Gastrocnemius medialis (tissue), 4 donors: ENCODE data around the gene ALDH4A1. TPM values are rescaled to one million over a fixed set of nuclear protein-coding genes. Genes with fewer than 3 reads are reported as not detected.

Experiments used
- ATAC-seq, 2 donors: fragments of 150-250 bp; one replicate each; pipeline ENCODE4 v1.9.1; 2016
- DNase-seq, 2 donors: peaks; one replicate each; pipeline ENCODE4 v3.0.0-alpha.2; 2019
- H3K27ac ChIP-seq, 4 donors: fragments of 200-600 bp; sonication (generic); 1 replicate in 1 of 4; 2 replicates in 3 of 4; pipeline ENCODE4 v1.5.1; 2016 to 2018; ENCODE audit warnings: mild to moderate bottlenecking in 2 of 4, moderate library complexity in 1 of 4
- H3K27me3 ChIP-seq, 3 donors: fragments of 200-600 bp; sonication (generic) in 2 of 3; 1 replicate in 1 of 3; 2 replicates in 2 of 3; pipeline versions ENCODE4 v1.5.1 to v1.6.0; 2016 to 2019; ENCODE audit warnings: mild to moderate bottlenecking in 1 of 3, moderate library complexity in 1 of 3
- H3K36me3 ChIP-seq, 2 donors: fragments of 200-600 bp; sonication (generic) in 1 of 2; one replicate each; pipeline ENCODE4 v1.5.1; 2017 to 2018
- H3K4me1 ChIP-seq, 2 donors: fragments of 200-600 bp; sonication (generic) in 1 of 2; one replicate each; pipeline ENCODE4 v1.5.1; 2016 to 2017; ENCODE audit warnings: mild to moderate bottlenecking in 2 of 2
- H3K4me3 ChIP-seq, 4 donors: fragments of 200-600 bp; sonication (generic) in 3 of 4; 1 replicate in 1 of 4; 2 replicates in 3 of 4; pipeline ENCODE4 v1.5.1; 2016 to 2019; ENCODE audit warnings: mild to moderate bottlenecking in 2 of 4
- H3K9me3 ChIP-seq, 3 donors: fragments of 200-600 bp; sonication (generic) in 2 of 3; 1 replicate in 1 of 3; 2 replicates in 2 of 3; pipeline ENCODE4 v1.5.1; 2016 to 2019
- POLR2A ChIP-seq, 2 donors: fragments of 450-650 bp; IDR thresholded peaks; one replicate each; pipeline ENCODE4 v1.6.1; 2017; ENCODE audit warnings: antibody characterized with exemption in 2 of 2, mild to moderate bottlenecking in 2 of 2, moderate library complexity in 2 of 2
- in situ Hi-C, 4 donors: fragments of 200-750 bp; cut with MboI; loops; one replicate each; pipeline versions ENCODE4 v1.15.0 to v1.8.0; 2017; ENCODE audit warnings: low sequenced_read_pairs in 4 of 4
- intact Hi-C: fragments of 100-400 bp; cut with DNase I; formaldehyde crosslinking; loops from one replicate; pipeline ENCODE4 v1.15.1; 2023; ENCODE audit warnings: low total_unique reads
- total RNA-seq, 4 donors: library from RNA; depleted of rRNA; stranded (reverse); fragments of >200 nt; gene quantifications; one replicate each; pipeline versions ENCODE4 v1.1.0 to v1.2.3, GENCODE V29; 2016
- TF ChIP-seq, protein P1 (sequence below), 5 experiments: fragments of 450-650 bp in 3 of 5; fragments of 200-600 bp in 2 of 5; sonication (generic) in 2 of 5; IDR thresholded peaks in 4 of 5; conservative IDR thresholded peaks in 1 of 5; 1 replicate in 4 of 5; 2 replicates in 1 of 5; pipeline ENCODE4 v1.5.1; 2016 to 2019; ENCODE audit warnings: antibody characterized with exemption in 5 of 5, mild to moderate bottlenecking in 3 of 5, moderate library complexity in 3 of 5

ALDH4A1 gene
- total RNA-seq, 4 donors from 2014 or later, result 22.8 to 35.3 (median 31.4) TPM

- no peak for TF ChIP-seq POLR2A (IDR thresholded peaks at IDR 0.05)
- TF ChIP-seq, protein P1, sequence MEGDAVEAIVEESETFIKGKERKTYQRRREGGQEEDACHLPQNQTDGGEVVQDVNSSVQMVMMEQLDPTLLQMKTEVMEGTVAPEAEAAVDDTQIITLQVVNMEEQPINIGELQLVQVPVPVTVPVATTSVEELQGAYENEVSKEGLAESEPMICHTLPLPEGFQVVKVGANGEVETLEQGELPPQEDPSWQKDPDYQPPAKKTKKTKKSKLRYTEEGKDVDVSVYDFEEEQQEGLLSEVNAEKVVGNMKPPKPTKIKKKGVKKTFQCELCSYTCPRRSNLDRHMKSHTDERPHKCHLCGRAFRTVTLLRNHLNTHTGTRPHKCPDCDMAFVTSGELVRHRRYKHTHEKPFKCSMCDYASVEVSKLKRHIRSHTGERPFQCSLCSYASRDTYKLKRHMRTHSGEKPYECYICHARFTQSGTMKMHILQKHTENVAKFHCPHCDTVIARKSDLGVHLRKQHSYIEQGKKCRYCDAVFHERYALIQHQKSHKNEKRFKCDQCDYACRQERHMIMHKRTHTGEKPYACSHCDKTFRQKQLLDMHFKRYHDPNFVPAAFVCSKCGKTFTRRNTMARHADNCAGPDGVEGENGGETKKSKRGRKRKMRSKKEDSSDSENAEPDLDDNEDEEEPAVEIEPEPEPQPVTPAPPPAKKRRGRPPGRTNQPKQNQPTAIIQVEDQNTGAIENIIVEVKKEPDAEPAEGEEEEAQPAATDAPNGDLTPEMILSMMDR (IDR thresholded peaks at IDR 0.05 in 4 of 5, conservative IDR thresholded peaks at IDR 0.05 in 1 of 5), result no peak
- Histone ChIP-seq H3K36me3 (no peaks in the 10 kb centered on the region), H3K9me3 (no peaks in the 10 kb centered on the region), H3K4me1 (peaks cover 40 to 65% of the 10 kb centered on the region in 2 donors), H3K4me3 (no peak overlapping the region), H3K27ac (no peak overlapping the region), H3K27me3 (no peaks in the 10 kb centered on the region)
- ATAC-seq (no peak), DNase-seq (no peak)
- intact Hi-C loops (no loop called here), in situ Hi-C loops (no loop called here)
Measured at GRCh38 chr1:18943162-18943561, 40.8 kb upstream of the ALDH4A1 start.

GRCh38 chr1:18942340-18942739 is 40.0 kb upstream of the ALDH4A1 start:
- no peaks in the 10 kb centered on the region for H3K9me3 ChIP-seq
- no peak overlapping the region for H3K4me3 ChIP-seq
- in situ Hi-C loops (no loop called here), intact Hi-C loops (no loop called here)
- H3K4me1 ChIP-seq, result peaks cover 39 to 64% of the 10 kb centered on the region in 2 donors
- DNase-seq (no peak), ATAC-seq (no peak)
- peak overlapping the region in 3 of 4 donors; percentile 28 to 54 (median 44) for H3K27ac ChIP-seq
- H3K27me3 ChIP-seq, result no peaks in the 10 kb centered on the region
- TF ChIP-seq, protein P1 (IDR thresholded peaks at IDR 0.05 in 4 of 5, conservative IDR thresholded peaks at IDR 0.05 in 1 of 5), result no peak
- TF ChIP-seq POLR2A (IDR thresholded peaks at IDR 0.05), result no peak
- no peaks in the 10 kb centered on the region for H3K36me3 ChIP-seq

- ATAC-seq, result peak in 1 of 2 donors; percentile 43
- in situ Hi-C loops, result no loop called here
- H3K27ac ChIP-seq, result peak overlapping the region; percentile 19 to 54 (median 36)
Measured at GRCh38 chr1:18941221-18942141, 39.1 kb upstream of the ALDH4A1 start.

DNA sequence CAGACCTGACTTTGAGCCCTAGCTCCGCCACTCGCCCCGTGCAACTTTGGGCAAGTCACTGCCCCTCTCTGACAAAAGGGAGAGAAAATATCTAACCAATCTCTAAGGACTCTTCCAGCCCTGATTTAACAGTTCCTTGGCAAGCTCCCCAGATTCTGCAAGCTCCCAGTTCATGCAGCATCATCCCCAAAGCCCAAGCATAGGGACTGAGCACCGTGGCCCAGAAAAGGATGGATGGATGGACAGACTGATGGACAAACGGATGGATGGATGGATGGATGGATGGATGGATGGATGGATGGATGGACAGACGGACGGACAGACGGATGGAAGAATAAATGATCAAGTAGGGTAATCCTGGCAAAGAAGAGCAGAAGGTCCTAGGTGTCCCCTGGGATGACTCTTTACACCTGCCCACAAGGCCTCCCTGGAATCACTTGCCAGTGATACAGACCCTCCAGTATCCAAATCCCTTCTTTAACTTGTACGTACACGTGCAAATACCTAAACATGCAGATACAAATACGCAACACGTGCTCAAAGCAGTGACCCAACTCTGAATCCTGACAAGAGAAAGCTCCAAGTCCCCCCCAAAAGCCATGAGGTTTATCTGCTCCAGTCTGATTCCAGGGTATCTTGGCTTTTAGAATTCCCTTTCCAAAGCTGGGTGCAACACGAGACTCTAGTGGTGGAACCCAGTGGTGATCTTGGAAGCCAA is 38.1 kb upstream of the ALDH4A1 start:
- DNase-seq (no peak), ATAC-seq (no peak)
- Histone ChIP-seq H3K36me3 (no peaks in the 10 kb centered on the region), H3K9me3 (no peaks in the 10 kb centered on the region), H3K4me1 (peaks cover 36 to 47% of the 10 kb centered on the region in 2 donors), H3K27me3 (no peaks in the 10 kb centered on the region), H3K4me3 (no peak overlapping the region), H3K27ac (no peak overlapping the region)
- intact Hi-C loops (no loop called here), in situ Hi-C loops (no loop called here)
- TF ChIP-seq, protein P1 (IDR thresholded peaks at IDR 0.05 in 4 of 5, conservative IDR thresholded peaks at IDR 0.05 in 1 of 5), result no peak
- TF ChIP-seq POLR2A (IDR thresholded peaks at IDR 0.05), result no peak

More at GRCh38 chr1:18941221-18942141, 39.1 kb upstream of the ALDH4A1 start:
- Histone ChIP-seq H3K36me3 (no peaks in the 10 kb centered on the region), H3K4me3 (no peak overlapping the region), H3K9me3 (no peaks in the 10 kb centered on the region), H3K4me1 (peaks cover 39 to 55% of the 10 kb centered on the region in 2 donors), H3K27me3 (no peaks in the 10 kb centered on the region)
- TF ChIP-seq, protein P1 (IDR thresholded peaks at IDR 0.05 in 4 of 5, conservative IDR thresholded peaks at IDR 0.05 in 1 of 5), result no peak
- TF ChIP-seq POLR2A (IDR thresholded peaks at IDR 0.05), result no peak
- intact Hi-C loops, result no loop called here
- DNase-seq, result no peak
